A549 (cell line): ENCODE data around the gene CCT2.

ENCODE experiments used
- CHD2 ChIP-seq: fragments of 150-350 bp; IDR thresholded peaks from 2 replicates; pipeline ENCODE4 v1.6.1; 2014; ENCODE audit warnings: low read length; ENCODE audit not compliant: partially characterized antibody
- ESRRA ChIP-seq: fragments of 150-350 bp; IDR thresholded peaks from 2 replicates; pipeline ENCODE4 v1.6.1; 2014; ENCODE audit warnings: mild to moderate bottlenecking, low read length, borderline replicate concordance
- FOSL2 ChIP-seq, 2 experiments: fragments of 450-650 bp in 1 of 2; fragments of >200 bp in 1 of 2; sonication (Bioruptor Twin) in 1 of 2; formaldehyde crosslinking; IDR thresholded peaks; 2 replicates each; pipeline versions ENCODE4 v1.5.0 to v1.6.1; 2016 to 2020; ENCODE audit warnings: mild to moderate bottlenecking in 1 of 2, moderate library complexity in 1 of 2
- HDAC2 ChIP-seq: fragments of 200-600 bp; sonication (generic); IDR thresholded peaks from 2 replicates; pipeline ENCODE4 v1.6.1; 2016
- JUN ChIP-seq, 2 experiments: fragments of >200 bp; sonication (Bioruptor Twin); formaldehyde crosslinking; IDR thresholded peaks; 2 replicates in 1 of 2; 3 replicates in 1 of 2; pipeline ENCODE4 v1.6.1; 2016 to 2017
- KDM1A ChIP-seq: fragments of 200-600 bp; sonication (generic); IDR thresholded peaks from 2 replicates; pipeline ENCODE4 v1.6.1; 2016; ENCODE audit warnings: low read depth, mild to moderate bottlenecking
- PBX3 ChIP-seq: IDR thresholded peaks from 2 replicates; pipeline ENCODE4 v1.6.1; 2012
- PHF8 ChIP-seq: fragments of 200-600 bp; sonication (generic); IDR thresholded peaks from 2 replicates; pipeline ENCODE4 v1.6.1; 2016; ENCODE audit warnings: low read depth, mild to moderate bottlenecking, antibody characterized with exemption, moderate library complexity, borderline replicate concordance
- POLR2A ChIP-seq: IDR thresholded peaks from 2 replicates; pipeline ENCODE4 v1.6.1; 2012; ENCODE audit warnings: mild to moderate bottlenecking, low read length
- RAD21 ChIP-seq, 2 experiments: fragments of >200 bp in 1 of 2; sonication (Bioruptor Twin) in 1 of 2; formaldehyde crosslinking in 1 of 2; IDR thresholded peaks in 1 of 2; conservative IDR thresholded peaks in 1 of 2; 2 replicates in 1 of 2; 3 replicates in 1 of 2; pipeline ENCODE4 v1.6.1; 2012 to 2018; ENCODE audit warnings: inconsistent platforms in 1 of 2
- REST ChIP-seq: fragments of 200-600 bp; sonication (generic); IDR thresholded peaks from 2 replicates; pipeline ENCODE4 v1.6.1; 2016; ENCODE audit warnings: antibody characterized with exemption, mild to moderate bottlenecking, moderate library complexity
- TF ChIP-seq, protein P1 (sequence below): fragments of >200 bp; sonication (Bioruptor Twin); formaldehyde crosslinking; IDR thresholded peaks from 3 replicates; pipeline ENCODE4 v1.5.1; 2016
- TF ChIP-seq, protein P2 (sequence below): IDR thresholded peaks from 2 replicates; pipeline ENCODE4 v1.6.1; 2012
- TF ChIP-seq, protein P3 (sequence below): fragments of 150-350 bp; IDR thresholded peaks from 2 replicates; pipeline ENCODE4 v1.6.1; 2014; ENCODE audit warnings: low read depth, mild to moderate bottlenecking, low read length

- peak in 1 of 2 experiments; percentile 46; a peak in 2 of 5 replicates for TF ChIP-seq JUN (IDR thresholded peaks at IDR 0.05)
- TF ChIP-seq RAD21 (conservative IDR thresholded peaks at IDR 0.05 in 1 of 2, IDR thresholded peaks at IDR 0.05 in 1 of 2) = no peak
- TF ChIP-seq, protein P1, sequence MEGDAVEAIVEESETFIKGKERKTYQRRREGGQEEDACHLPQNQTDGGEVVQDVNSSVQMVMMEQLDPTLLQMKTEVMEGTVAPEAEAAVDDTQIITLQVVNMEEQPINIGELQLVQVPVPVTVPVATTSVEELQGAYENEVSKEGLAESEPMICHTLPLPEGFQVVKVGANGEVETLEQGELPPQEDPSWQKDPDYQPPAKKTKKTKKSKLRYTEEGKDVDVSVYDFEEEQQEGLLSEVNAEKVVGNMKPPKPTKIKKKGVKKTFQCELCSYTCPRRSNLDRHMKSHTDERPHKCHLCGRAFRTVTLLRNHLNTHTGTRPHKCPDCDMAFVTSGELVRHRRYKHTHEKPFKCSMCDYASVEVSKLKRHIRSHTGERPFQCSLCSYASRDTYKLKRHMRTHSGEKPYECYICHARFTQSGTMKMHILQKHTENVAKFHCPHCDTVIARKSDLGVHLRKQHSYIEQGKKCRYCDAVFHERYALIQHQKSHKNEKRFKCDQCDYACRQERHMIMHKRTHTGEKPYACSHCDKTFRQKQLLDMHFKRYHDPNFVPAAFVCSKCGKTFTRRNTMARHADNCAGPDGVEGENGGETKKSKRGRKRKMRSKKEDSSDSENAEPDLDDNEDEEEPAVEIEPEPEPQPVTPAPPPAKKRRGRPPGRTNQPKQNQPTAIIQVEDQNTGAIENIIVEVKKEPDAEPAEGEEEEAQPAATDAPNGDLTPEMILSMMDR = no peak
- TF ChIP-seq POLR2A = no peak
- TF ChIP-seq PBX3 = no peak
- TF ChIP-seq PHF8 = no peak
- TF ChIP-seq CHD2 = no peak
- no peak for TF ChIP-seq ESRRA
- TF ChIP-seq KDM1A = no peak
- TF ChIP-seq, protein P2, sequence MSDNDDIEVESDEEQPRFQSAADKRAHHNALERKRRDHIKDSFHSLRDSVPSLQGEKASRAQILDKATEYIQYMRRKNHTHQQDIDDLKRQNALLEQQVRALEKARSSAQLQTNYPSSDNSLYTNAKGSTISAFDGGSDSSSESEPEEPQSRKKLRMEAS = peak; percentile 67
- TF ChIP-seq HDAC2 = no peak
- TF ChIP-seq, protein P3, sequence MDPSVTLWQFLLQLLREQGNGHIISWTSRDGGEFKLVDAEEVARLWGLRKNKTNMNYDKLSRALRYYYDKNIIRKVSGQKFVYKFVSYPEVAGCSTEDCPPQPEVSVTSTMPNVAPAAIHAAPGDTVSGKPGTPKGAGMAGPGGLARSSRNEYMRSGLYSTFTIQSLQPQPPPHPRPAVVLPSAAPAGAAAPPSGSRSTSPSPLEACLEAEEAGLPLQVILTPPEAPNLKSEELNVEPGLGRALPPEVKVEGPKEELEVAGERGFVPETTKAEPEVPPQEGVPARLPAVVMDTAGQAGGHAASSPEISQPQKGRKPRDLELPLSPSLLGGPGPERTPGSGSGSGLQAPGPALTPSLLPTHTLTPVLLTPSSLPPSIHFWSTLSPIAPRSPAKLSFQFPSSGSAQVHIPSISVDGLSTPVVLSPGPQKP = no peak
- peak; percentile 42; the same call in 1 of the 2 replicates for TF ChIP-seq FOSL2 (IDR thresholded peaks at IDR 0.05)
- peak; percentile 80 for TF ChIP-seq FOSL2 (CRISPR knock-in tag; IDR thresholded peaks at IDR 0.05)
- TF ChIP-seq REST = no peak
Measured at GRCh38 chr12:69570000-69570516, 15.2 kb upstream of the CCT2 start.
